Stimulated activated CD4-positive, alpha-beta T cell treated with anti-CD3 and anti-CD28 coated beads, Interleukin-15, amount 100 ng/mL, for 1 hour (primary cell): Measurements from ENCODE around the gene CNPY1.
"Not testable (repeated sequence)": the region's sequence is repeated elsewhere in the genome, so short reads cannot be mapped to it uniquely, and the experiment has no call there.

Experiments used
- DNase-seq, 2 donors: peaks; one replicate each; pipeline ENCODE4 v3.0.0-alpha.2; 2020; ENCODE audit warnings: low read depth in 1 of 2, low spot score in 1 of 2

Gene CNPY1

GRCh38 chr7:155578016-155578415 lies 31.7 kb upstream of the CNPY1 start:
- DNase-seq, result no peak

- DNase-seq, result no peak
These were observed 31.1 kb upstream of the CNPY1 start for GRCh38 chr7:155577509-155577905.

- no peak for DNase-seq
These were observed 30.6 kb upstream of the CNPY1 start for GRCh38 chr7:155576900-155577508.

- DNase-seq, result no peak
These were observed 30.1 kb upstream of the CNPY1 start for GRCh38 chr7:155576416-155576815.

GRCh38 chr7:155574556-155575290 lies 28.4 kb upstream of the CNPY1 start:
- DNase-seq, result no peak

- DNase-seq, result no peak
These were observed 25.4 kb upstream of the CNPY1 start for GRCh38 chr7:155571581-155572345.

- no peak for DNase-seq
These were observed 24.6 kb upstream of the CNPY1 start for GRCh38 chr7:155570991-155571390.

GRCh38 chr7:155570171-155570958 lies 24.0 kb upstream of the CNPY1 start:
- DNase-seq, result no peak

GRCh38 chr7:155569681-155570080 lies 23.3 kb upstream of the CNPY1 start:
- DNase-seq, result no peak

- no peak for DNase-seq
These were observed 22.6 kb upstream of the CNPY1 start for GRCh38 chr7:155568842-155569494.

GRCh38 chr7:155568333-155568660 lies 21.9 kb upstream of the CNPY1 start:
- DNase-seq, result no peak

GRCh38 chr7:155567646-155568332 lies 21.4 kb upstream of the CNPY1 start:
- DNase-seq, result no peak

- DNase-seq, result no peak
These were observed 19.9 kb upstream of the CNPY1 start for GRCh38 chr7:155566011-155566836.

- DNase-seq, result no peak
These were observed 19.2 kb upstream of the CNPY1 start for GRCh38 chr7:155565596-155565995.

- not testable (repeated sequence) for DNase-seq
These were observed 16.6 kb upstream of the CNPY1 start for GRCh38 chr7:155562976-155563375.

- DNase-seq, result no peak
These were observed 15.7 kb upstream of the CNPY1 start for GRCh38 chr7:155562106-155562505.

- DNase-seq, result no peak
These were observed 14.8 kb upstream of the CNPY1 start for GRCh38 chr7:155560982-155561686.

- DNase-seq, result no peak
These were observed 14.0 kb upstream of the CNPY1 start for GRCh38 chr7:155560196-155560885.
